GM21381 (cell line): ENCODE data around the gene RASSF8.
A peak's percentile ranks its signal among the peaks of the same experiment; 100 is the strongest.

Experiments used
- ATAC-seq: cut with Tn5 transposase; IDR thresholded peaks from one replicate; pipeline ENCODE4 v1.9.1; 2021; ENCODE audit warnings: mild to moderate bottlenecking, moderate library complexity; ENCODE audit not compliant: unreplicated experiment

Gene RASSF8

GRCh38 chr12:25958428-25959070 lies at the start of gene RASSF8:
Gene RASSF8, plus strand, starts transcription at chr12:25958682. Its CDS starts 96,662 bp downstream, at chr12:26055344.
- peak; percentile 81 for ATAC-seq

GRCh38 chr12:25914551-25914950 lies 43.9 kb upstream of the RASSF8 start:
- ATAC-seq = no peak

GRCh38 chr12:25924491-25925001 lies 33.9 kb upstream of the RASSF8 start:
- ATAC-seq = no peak

GRCh38 chr12:25925064-25925463 lies 33.4 kb upstream of the RASSF8 start:
- no peak for ATAC-seq

- no peak for ATAC-seq
Observed at GRCh38 chr12:25926536-25926935, 31.9 kb upstream of the RASSF8 start.

- ATAC-seq = no peak
Observed at GRCh38 chr12:25929142-25929541, 29.3 kb upstream of the RASSF8 start.

GRCh38 chr12:25932971-25933370 lies 25.5 kb upstream of the RASSF8 start:
- ATAC-seq = no peak

GRCh38 chr12:25934456-25934855 lies 24.0 kb upstream of the RASSF8 start:
- no peak for ATAC-seq

GRCh38 chr12:25935355-25936144 lies 22.9 kb upstream of the RASSF8 start:
- ATAC-seq = no peak

- ATAC-seq = no peak
Observed at GRCh38 chr12:25937096-25937495, 21.4 kb upstream of the RASSF8 start.

GRCh38 chr12:25938581-25938980 lies 19.9 kb upstream of the RASSF8 start:
- no peak for ATAC-seq

GRCh38 chr12:25939606-25940005 lies 18.9 kb upstream of the RASSF8 start:
- no peak for ATAC-seq

GRCh38 chr12:25940886-25941285 lies 17.6 kb upstream of the RASSF8 start:
- no peak for ATAC-seq

GRCh38 chr12:25942709-25943108 lies 15.8 kb upstream of the RASSF8 start:
- ATAC-seq = no peak

- no peak for ATAC-seq
Observed at GRCh38 chr12:25943940-25944339, 14.5 kb upstream of the RASSF8 start.

- no peak for ATAC-seq
Observed at GRCh38 chr12:25949343-25949742, 9.1 kb upstream of the RASSF8 start.

GRCh38 chr12:25950329-25951115 lies 8.0 kb upstream of the RASSF8 start:
- ATAC-seq = no peak

- no peak for ATAC-seq
Observed at GRCh38 chr12:25957793-25958427, 572 bp upstream of the RASSF8 start.

GRCh38 chr12:25959071-25959961 lies 834 bp downstream of the RASSF8 start:
- ATAC-seq = no peak

- ATAC-seq = no peak
Observed at GRCh38 chr12:25960143-25960542, 1.7 kb downstream of the RASSF8 start.
